H1 (cell line): Measurements from ENCODE around the gene PACC1. TPM values are rescaled to one million over a fixed set of nuclear protein-coding genes. Genes with fewer than 3 reads are reported as not detected.

Experiments used
- EGR1 ChIP-seq: IDR thresholded peaks from 2 replicates; pipeline ENCODE4 v1.6.1; 2011; ENCODE audit warnings: low read depth, low read length, borderline replicate concordance
- HDAC2 ChIP-seq, 2 experiments: fragments of 300-600 bp in 1 of 2; sonication (generic) in 1 of 2; IDR thresholded peaks; 2 replicates each; pipeline ENCODE4 v1.6.1; 2011 to 2012; ENCODE audit warnings: low read depth in 2 of 2, low read length in 2 of 2, mild to moderate bottlenecking in 2 of 2, moderate library complexity in 2 of 2, borderline replicate concordance in 1 of 2, inconsistent platforms in 1 of 2
- KDM4A ChIP-seq: IDR thresholded peaks from one replicate; pipeline ENCODE4 v1.7.1; 2012; ENCODE audit warnings: low read depth, mild to moderate bottlenecking, moderate library complexity, low read length, inconsistent platforms; ENCODE audit not compliant: severe bottlenecking
- POLR2AphosphoS5 ChIP-seq: IDR thresholded peaks from 2 replicates; pipeline ENCODE4 v1.6.1; 2011; ENCODE audit warnings: low read depth, low read length
- polyA plus RNA-seq, 7 experiments: library from polyadenylated mRNA; depleted of rRNA in 3 of 7; stranded (reverse) in 5 of 7; unstranded in 2 of 7; fragments of >200 nt in 5 of 7; fragments of 200-250 nt in 2 of 7; gene quantifications; 1 replicate in 5 of 7; 2 replicates in 1 of 7; 4 replicates in 1 of 7; pipeline versions ENCODE4 v1.2.1 to v1.2.3, GENCODE V29; 2011 to 2013; ENCODE audit warnings: missing spikeins in 2 of 7, mixed read lengths in 2 of 7
- total RNA-seq: library from RNA; stranded (reverse); fragmentation: NEBNext Ultra II Directional; extraction: Animal tissue kit (Norgen Biotek cat#: 25700); gene quantifications from 2 replicates; pipeline ENCODE4 v1.2.1, GENCODE V29; 2021
- TF ChIP-seq, protein P1 (sequence below): IDR thresholded peaks from 2 replicates; pipeline ENCODE4 v1.6.1; 2012; ENCODE audit warnings: low read length, inconsistent platforms

Gene PACC1
- total and polyA plus RNA-seq, 2 of the 8 experiments (the other 6 are each of a cell fraction or from before 2014, with no cell fraction given) = 18.8 to 23.5 TPM

DNA sequence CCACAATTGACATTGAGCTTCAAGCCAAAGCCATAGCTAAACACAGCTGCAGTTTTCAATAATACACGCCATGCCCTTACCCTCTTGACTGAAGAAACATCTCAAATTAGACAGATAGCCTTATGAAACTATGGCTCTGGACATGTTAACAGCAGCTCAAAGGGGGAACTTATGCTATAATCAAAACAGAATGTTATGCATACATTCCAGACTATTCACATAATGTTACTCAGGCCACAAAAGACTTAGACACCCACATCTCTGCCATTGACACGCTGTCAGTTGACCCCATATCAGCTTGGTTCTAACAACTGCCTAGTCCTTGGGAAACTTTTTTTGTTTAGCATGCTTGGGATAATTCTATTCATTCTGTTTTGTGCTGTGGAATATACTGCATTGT is 15.7 kb upstream of the PACC1 start (continued):
- TF ChIP-seq POLR2AphosphoS5 = no peak
- no peak for TF ChIP-seq HDAC2 (IDR thresholded peaks at IDR 0.05; ENCODE audit: borderline replicate concordance in 1 of 2, low read depth in 2 of 2, low read length in 2 of 2)
- no peak for TF ChIP-seq EGR1
- no peak for TF ChIP-seq KDM4A
- TF ChIP-seq, protein P1, sequence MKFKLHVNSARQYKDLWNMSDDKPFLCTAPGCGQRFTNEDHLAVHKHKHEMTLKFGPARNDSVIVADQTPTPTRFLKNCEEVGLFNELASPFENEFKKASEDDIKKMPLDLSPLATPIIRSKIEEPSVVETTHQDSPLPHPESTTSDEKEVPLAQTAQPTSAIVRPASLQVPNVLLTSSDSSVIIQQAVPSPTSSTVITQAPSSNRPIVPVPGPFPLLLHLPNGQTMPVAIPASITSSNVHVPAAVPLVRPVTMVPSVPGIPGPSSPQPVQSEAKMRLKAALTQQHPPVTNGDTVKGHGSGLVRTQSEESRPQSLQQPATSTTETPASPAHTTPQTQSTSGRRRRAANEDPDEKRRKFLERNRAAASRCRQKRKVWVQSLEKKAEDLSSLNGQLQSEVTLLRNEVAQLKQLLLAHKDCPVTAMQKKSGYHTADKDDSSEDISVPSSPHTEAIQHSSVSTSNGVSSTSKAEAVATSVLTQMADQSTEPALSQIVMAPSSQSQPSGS = no peak
